OCI-LY1 (cell line): ENCODE data around the gene MSH3.

Source experiments
- H2AFZ ChIP-seq: fragments of 200-600 bp; sonication (generic), shearing (Covaris generic); 2 replicates; pipeline ENCODE4 v1.6.0; 2014; ENCODE audit warnings: antibody characterized with exemption, mild to moderate bottlenecking, low read length
- H3F3A ChIP-seq: fragments of 200-600 bp; sonication (generic), shearing (Covaris generic); 2 replicates; pipeline ENCODE4 v1.6.0; 2014; ENCODE audit warnings: mild to moderate bottlenecking, antibody characterized with exemption, low read length, moderate library complexity; ENCODE audit not compliant: insufficient read depth
- H3K27ac ChIP-seq: fragments of 200-600 bp; sonication (generic); 2 replicates; pipeline ENCODE4 v1.5.1; 2014; ENCODE audit warnings: low read length, mixed run types, mild to moderate bottlenecking, low read depth; ENCODE audit not compliant: poor library complexity, severe bottlenecking
- H3K27me3 ChIP-seq: fragments of 200-600 bp; sonication (generic); 2 replicates; pipeline ENCODE4 v1.6.0; 2014; ENCODE audit warnings: antibody characterized with exemption, mild to moderate bottlenecking, low read length, moderate library complexity; ENCODE audit not compliant: insufficient read depth
- H3K36me3 ChIP-seq: fragments of 200-600 bp; sonication (generic); 2 replicates; pipeline ENCODE4 v1.6.1; 2014; ENCODE audit warnings: mild to moderate bottlenecking, antibody characterized with exemption, low read length, moderate library complexity, mixed read lengths; ENCODE audit not compliant: insufficient read depth
- H3K4me1 ChIP-seq: fragments of 200-600 bp; sonication (generic); 2 replicates; pipeline ENCODE4 v1.5.1; 2014; ENCODE audit warnings: mild to moderate bottlenecking, low read length, moderate library complexity; ENCODE audit not compliant: insufficient read depth, severe bottlenecking
- H3K4me2 ChIP-seq: fragments of 200-600 bp; sonication (generic), shearing (Covaris generic); 2 replicates; pipeline ENCODE4 v1.6.1; 2014; ENCODE audit warnings: low read length
- H3K4me3 ChIP-seq: fragments of 200-600 bp; sonication (generic); 2 replicates; pipeline ENCODE4 v1.5.1; 2014; ENCODE audit warnings: low read length, low read depth, mild to moderate bottlenecking, mixed read lengths; ENCODE audit not compliant: poor library complexity, severe bottlenecking
- H3K79me2 ChIP-seq: fragments of 200-600 bp; shearing (Covaris generic); 2 replicates; pipeline ENCODE4 v1.6.1; 2016; ENCODE audit warnings: mixed run types, low read length, mixed read lengths; ENCODE audit not compliant: insufficient read depth
- H3K9ac ChIP-seq: fragments of 200-600 bp; sonication (generic), shearing (Covaris generic); 2 replicates; pipeline ENCODE4 v1.6.1; 2014; ENCODE audit warnings: mild to moderate bottlenecking, low read length, mixed read lengths
- H3K9me2 ChIP-seq: fragments of 200-600 bp; sonication (generic), shearing (Covaris generic); 2 replicates; pipeline ENCODE4 v1.6.1; 2014; ENCODE audit warnings: low read depth, mild to moderate bottlenecking, low read length, mixed read lengths
- H3K9me3 ChIP-seq: fragments of 200-600 bp; shearing (Covaris generic); 2 replicates; pipeline ENCODE4 v1.6.1; 2014; ENCODE audit warnings: low read length, mixed read lengths
- H4K20me1 ChIP-seq: fragments of 200-600 bp; sonication (generic), shearing (Covaris generic); 2 replicates; pipeline ENCODE4 v1.6.0; 2016; ENCODE audit warnings: mild to moderate bottlenecking, low read length; ENCODE audit not compliant: insufficient read depth
- EZH2 ChIP-seq: fragments of 200-600 bp; sonication (generic), shearing (Covaris generic); IDR thresholded peaks from 2 replicates; pipeline ENCODE4 v1.8.0; 2017; ENCODE audit warnings: borderline replicate concordance, mixed run types, mild to moderate bottlenecking, antibody characterized with exemption, low read length, moderate library complexity, mixed read lengths
- TF ChIP-seq, protein P1 (sequence below): fragments of 200-600 bp; sonication (generic), shearing (Covaris generic); IDR thresholded peaks from 2 replicates; pipeline ENCODE4 v1.5.1; 2017; ENCODE audit warnings: mild to moderate bottlenecking, antibody characterized with exemption, low read length, moderate library complexity, mixed read lengths

MSH3 gene

GRCh38 chr5:80668016-80668969 lies 13.8 kb downstream of the MSH3 start:
- H3K4me2 ChIP-seq = peak overlapping the region; percentile 52
- H3K79me2 ChIP-seq = no peaks in the 10 kb centered on the region
- H3K9me2 ChIP-seq = no peaks in the 10 kb centered on the region
- H4K20me1 ChIP-seq = no peaks in the 10 kb centered on the region
- no peak overlapping the region for H2AFZ ChIP-seq
- H3K27me3 ChIP-seq = no peaks in the 10 kb centered on the region
- H3K4me3 ChIP-seq = peak overlapping the region; percentile 39
- H3K4me1 ChIP-seq = peaks cover 20% of the 10 kb centered on the region
- TF ChIP-seq, protein P1, sequence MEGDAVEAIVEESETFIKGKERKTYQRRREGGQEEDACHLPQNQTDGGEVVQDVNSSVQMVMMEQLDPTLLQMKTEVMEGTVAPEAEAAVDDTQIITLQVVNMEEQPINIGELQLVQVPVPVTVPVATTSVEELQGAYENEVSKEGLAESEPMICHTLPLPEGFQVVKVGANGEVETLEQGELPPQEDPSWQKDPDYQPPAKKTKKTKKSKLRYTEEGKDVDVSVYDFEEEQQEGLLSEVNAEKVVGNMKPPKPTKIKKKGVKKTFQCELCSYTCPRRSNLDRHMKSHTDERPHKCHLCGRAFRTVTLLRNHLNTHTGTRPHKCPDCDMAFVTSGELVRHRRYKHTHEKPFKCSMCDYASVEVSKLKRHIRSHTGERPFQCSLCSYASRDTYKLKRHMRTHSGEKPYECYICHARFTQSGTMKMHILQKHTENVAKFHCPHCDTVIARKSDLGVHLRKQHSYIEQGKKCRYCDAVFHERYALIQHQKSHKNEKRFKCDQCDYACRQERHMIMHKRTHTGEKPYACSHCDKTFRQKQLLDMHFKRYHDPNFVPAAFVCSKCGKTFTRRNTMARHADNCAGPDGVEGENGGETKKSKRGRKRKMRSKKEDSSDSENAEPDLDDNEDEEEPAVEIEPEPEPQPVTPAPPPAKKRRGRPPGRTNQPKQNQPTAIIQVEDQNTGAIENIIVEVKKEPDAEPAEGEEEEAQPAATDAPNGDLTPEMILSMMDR = no peak
- TF ChIP-seq EZH2 = no peak
- H3K36me3 ChIP-seq = peaks cover 63% of the 10 kb centered on the region
- peak overlapping the region; percentile 57 for H3K27ac ChIP-seq
- H3K9me3 ChIP-seq = no peaks in the 10 kb centered on the region
- peak overlapping the region; percentile 38; the same call in 1 of the 2 replicates for H3K9ac ChIP-seq
- no peaks in the 10 kb centered on the region for H3F3A ChIP-seq

DNA sequence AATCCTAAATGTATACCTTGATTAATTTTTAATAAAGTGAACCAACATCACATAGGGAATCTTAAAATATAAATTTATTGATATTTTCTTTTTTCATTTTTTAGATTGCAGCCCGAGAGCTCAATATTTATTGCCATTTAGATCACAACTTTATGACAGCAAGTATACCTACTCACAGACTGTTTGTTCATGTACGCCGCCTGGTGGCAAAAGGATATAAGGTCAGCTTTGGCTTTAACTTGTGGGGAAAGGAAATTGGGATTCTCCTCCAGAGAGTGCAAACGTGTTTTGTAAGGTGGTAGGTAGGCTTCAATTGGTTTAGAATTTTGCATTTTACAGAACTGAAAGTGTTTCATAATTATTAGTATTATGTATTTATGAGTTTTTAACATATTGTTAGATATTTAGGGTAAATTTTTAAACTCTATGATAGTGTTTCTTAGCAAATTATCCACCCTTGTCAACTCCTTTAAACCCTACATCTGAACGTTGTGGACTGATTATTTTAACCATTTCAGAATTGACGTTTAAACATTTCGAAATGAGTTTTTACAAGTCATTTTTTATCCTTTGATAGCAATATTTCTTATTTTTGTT lies 17.8 kb downstream of the MSH3 start:
- Histone ChIP-seq H3K9me3 (no peaks in the 10 kb centered on the region), H3K79me2 (no peaks in the 10 kb centered on the region), H2AFZ (no peak overlapping the region), H3K4me3 (no peak overlapping the region), H3F3A (no peaks in the 10 kb centered on the region), H3K36me3 (peaks cover 52% of the 10 kb centered on the region), H4K20me1 (no peaks in the 10 kb centered on the region), H3K9ac (no peak overlapping the region), H3K4me1 (peaks cover 19% of the 10 kb centered on the region), H3K9me2 (no peaks in the 10 kb centered on the region), H3K4me2 (no peak overlapping the region), H3K27me3 (no peaks in the 10 kb centered on the region), H3K27ac (no peak overlapping the region)
- TF ChIP-seq, protein P1 = peak; percentile 78
- TF ChIP-seq EZH2 = no peak

GRCh38 chr5:80676706-80677105 lies 22.3 kb downstream of the MSH3 start:
- no peaks in the 10 kb centered on the region for H3F3A ChIP-seq
- no peak overlapping the region for H3K4me2 ChIP-seq
- TF ChIP-seq, protein P1 = no peak
- H3K27me3 ChIP-seq = no peaks in the 10 kb centered on the region
- H3K4me1 ChIP-seq = no peaks in the 10 kb centered on the region
- no peaks in the 10 kb centered on the region for H3K9me3 ChIP-seq
- no peaks in the 10 kb centered on the region for H3K79me2 ChIP-seq
- H4K20me1 ChIP-seq = no peaks in the 10 kb centered on the region
- no peak overlapping the region for H3K9ac ChIP-seq
- H3K27ac ChIP-seq = no peak overlapping the region
- no peaks in the 10 kb centered on the region for H3K9me2 ChIP-seq
- H3K4me3 ChIP-seq = no peak overlapping the region
- H2AFZ ChIP-seq = no peak overlapping the region
- peaks cover 61% of the 10 kb centered on the region for H3K36me3 ChIP-seq
